Erythroblast (primary cell): ENCODE data around the gene ST7.

Source experiments
- DNase-seq, 2 experiments: peaks; one replicate each; lab custom pipeline; 2025; lab: John Stamatoyannopoulos, UW
- GATA1 ChIP-seq: IDR thresholded peaks from 2 replicates; pipeline ENCODE4 v1.6.1; 2011; ENCODE audit warnings: low read depth, mild to moderate bottlenecking, control low read depth, low read length, moderate library complexity
- POLR2A ChIP-seq: IDR thresholded peaks from 2 replicates; pipeline ENCODE4 v1.6.1; 2011; ENCODE audit warnings: mild to moderate bottlenecking, low read length

The ST7 gene

GRCh38 chr7:117274951-117275350 lies 321.6 kb downstream of the ST7 start:
- TF ChIP-seq POLR2A, result no peak
- TF ChIP-seq GATA1, result no peak
- DNase-seq, result no peak

GRCh38 chr7:117277576-117277975 lies 324.3 kb downstream of the ST7 start:
- TF ChIP-seq POLR2A (no peak), GATA1 (no peak)
- no peak for DNase-seq

GRCh38 chr7:117278040-117278439 lies 324.7 kb downstream of the ST7 start:
- TF ChIP-seq GATA1 (no peak), POLR2A (no peak)
- DNase-seq, result no peak

- no peak for TF ChIP-seq POLR2A
- TF ChIP-seq GATA1, result no peak
- no peak for DNase-seq
These were observed 325.9 kb downstream of the ST7 start for GRCh38 chr7:117279203-117279602.
